ENCODE results near the gene CORT. TPM values are rescaled to one million over a fixed set of nuclear protein-coding genes. Genes with fewer than 3 reads are reported as not detected.

The CORT gene
- total and polyA plus RNA-seq, 4 donors = 0.50 to 4.2 (median 2.2) TPM

GRCh38 chr1:10433790-10434189, 16.0 kb upstream of the CORT start:
- no peak overlapping the region for H3K4me3 ChIP-seq (ENCODE audit: low read depth, low read length)
- peaks cover 24% of the 10 kb centered on the region for H3K4me1 ChIP-seq (ENCODE audit: control insufficient read depth, insufficient read depth, low read length)
- no peak overlapping the region for H3K27ac ChIP-seq (ENCODE audit: low read depth, low read length)
- no peaks in the 10 kb centered on the region for H3K9me3 ChIP-seq (ENCODE audit: control insufficient read depth, insufficient read depth, low read length)
- no peaks in the 10 kb centered on the region for H3K27me3 ChIP-seq (ENCODE audit: control insufficient read depth, insufficient read depth, low read length)
- no peak for DNase-seq (ENCODE audit: low read depth in 4 of 6, low spot score in 6 of 6)
- no peaks in the 10 kb centered on the region for H3K36me3 ChIP-seq (ENCODE audit: control insufficient read depth, insufficient read depth, low read length)
- 85% methylated on average over 6 of the region's 11 CpGs for WGBS (ENCODE audit: insufficient coverage)

GRCh38 chr1:10434590-10434989, 15.2 kb upstream of the CORT start:
- no peaks in the 10 kb centered on the region for H3K9me3 ChIP-seq (ENCODE audit: control insufficient read depth, insufficient read depth, low read length)
- H3K27me3 ChIP-seq (ENCODE audit: control insufficient read depth, insufficient read depth, low read length) = no peaks in the 10 kb centered on the region
- H3K27ac ChIP-seq (ENCODE audit: low read depth, low read length) = no peak overlapping the region
- H3K4me1 ChIP-seq (ENCODE audit: control insufficient read depth, insufficient read depth, low read length) = peaks cover 23% of the 10 kb centered on the region
- H3K4me3 ChIP-seq (ENCODE audit: low read depth, low read length) = no peak overlapping the region
- no peak for DNase-seq (ENCODE audit: low read depth in 4 of 6, low spot score in 6 of 6)
- 92% methylated on average over 3 of the region's 5 CpGs for WGBS (ENCODE audit: insufficient coverage)
- H3K36me3 ChIP-seq (ENCODE audit: control insufficient read depth, insufficient read depth, low read length) = no peaks in the 10 kb centered on the region

- H3K27me3 ChIP-seq (ENCODE audit: control insufficient read depth, insufficient read depth, low read length) = no peaks in the 10 kb centered on the region
- H3K4me1 ChIP-seq (ENCODE audit: control insufficient read depth, insufficient read depth, low read length) = peaks cover 4% of the 10 kb centered on the region
- no peak overlapping the region for H3K27ac ChIP-seq (ENCODE audit: low read depth, low read length)
- H3K9me3 ChIP-seq (ENCODE audit: control insufficient read depth, insufficient read depth, low read length) = no peaks in the 10 kb centered on the region
- H3K4me3 ChIP-seq (ENCODE audit: low read depth, low read length) = no peak overlapping the region
- peaks cover 3% of the 10 kb centered on the region for H3K36me3 ChIP-seq (ENCODE audit: control insufficient read depth, insufficient read depth, low read length)
- WGBS (ENCODE audit: insufficient coverage) = no CpG with 5 or more reads among the region's 1 CpG
- no peak for DNase-seq (ENCODE audit: low read depth in 4 of 6, low spot score in 6 of 6)
These were observed 12.8 kb upstream of the CORT start for GRCh38 chr1:10437052-10437451.

- Histone ChIP-seq H3K36me3 (ENCODE audit: control insufficient read depth, insufficient read depth, low read length) (peaks cover 11% of the 10 kb centered on the region), H3K27ac (ENCODE audit: low read depth, low read length) (no peak overlapping the region), H3K4me3 (ENCODE audit: low read depth, low read length) (no peak overlapping the region), H3K27me3 (ENCODE audit: control insufficient read depth, insufficient read depth, low read length) (no peaks in the 10 kb centered on the region), H3K4me1 (ENCODE audit: control insufficient read depth, insufficient read depth, low read length) (no peaks in the 10 kb centered on the region), H3K9me3 (ENCODE audit: control insufficient read depth, insufficient read depth, low read length) (no peaks in the 10 kb centered on the region)
- 100% methylated on average over 2 of the region's 7 CpGs for WGBS (ENCODE audit: insufficient coverage)
- no peak for DNase-seq (ENCODE audit: low read depth in 4 of 6, low spot score in 6 of 6)
These were observed 11.1 kb upstream of the CORT start for GRCh38 chr1:10438677-10439163.

- H3K36me3 ChIP-seq (ENCODE audit: control insufficient read depth, insufficient read depth, low read length) = peaks cover 11% of the 10 kb centered on the region
- H3K9me3 ChIP-seq (ENCODE audit: control insufficient read depth, insufficient read depth, low read length) = no peaks in the 10 kb centered on the region
- no peaks in the 10 kb centered on the region for H3K4me1 ChIP-seq (ENCODE audit: control insufficient read depth, insufficient read depth, low read length)
- H3K27me3 ChIP-seq (ENCODE audit: control insufficient read depth, insufficient read depth, low read length) = no peaks in the 10 kb centered on the region
- H3K27ac ChIP-seq (ENCODE audit: low read depth, low read length) = no peak overlapping the region
- 88% methylated on average over 1 of the region's 2 CpGs for WGBS (ENCODE audit: insufficient coverage)
- DNase-seq (ENCODE audit: low read depth in 4 of 6, low spot score in 6 of 6) = peak in 1 of 6 donors; percentile 36
- no peak overlapping the region for H3K4me3 ChIP-seq (ENCODE audit: low read depth, low read length)
These were observed 9.5 kb upstream of the CORT start for GRCh38 chr1:10440305-10440704.

- Histone ChIP-seq H3K27me3 (ENCODE audit: control insufficient read depth, insufficient read depth, low read length) (no peaks in the 10 kb centered on the region), H3K27ac (ENCODE audit: low read depth, low read length) (no peak overlapping the region), H3K36me3 (ENCODE audit: control insufficient read depth, insufficient read depth, low read length) (peaks cover 11% of the 10 kb centered on the region), H3K9me3 (ENCODE audit: control insufficient read depth, insufficient read depth, low read length) (no peaks in the 10 kb centered on the region), H3K4me1 (ENCODE audit: control insufficient read depth, insufficient read depth, low read length) (no peaks in the 10 kb centered on the region), H3K4me3 (ENCODE audit: low read depth, low read length) (no peak overlapping the region)
- DNase-seq (ENCODE audit: low read depth in 4 of 6, low spot score in 6 of 6) = no peak
- 85% methylated on average over 3 of the region's 5 CpGs for WGBS (ENCODE audit: insufficient coverage)
These were observed 9.0 kb upstream of the CORT start for GRCh38 chr1:10440794-10441193.

- Histone ChIP-seq H3K27me3 (ENCODE audit: control insufficient read depth, insufficient read depth, low read length) (no peaks in the 10 kb centered on the region), H3K4me3 (ENCODE audit: low read depth, low read length) (no peak overlapping the region), H3K9me3 (ENCODE audit: control insufficient read depth, insufficient read depth, low read length) (no peaks in the 10 kb centered on the region), H3K36me3 (ENCODE audit: control insufficient read depth, insufficient read depth, low read length) (peaks cover 18% of the 10 kb centered on the region), H3K27ac (ENCODE audit: low read depth, low read length) (no peak overlapping the region), H3K4me1 (ENCODE audit: control insufficient read depth, insufficient read depth, low read length) (no peaks in the 10 kb centered on the region)
- WGBS (ENCODE audit: insufficient coverage) = 95% methylated on average over 2 of the region's 6 CpGs
- no peak for DNase-seq (ENCODE audit: low read depth in 4 of 6, low spot score in 6 of 6)
These were observed 5.6 kb upstream of the CORT start for GRCh38 chr1:10444248-10444647.

- Histone ChIP-seq H3K4me3 (ENCODE audit: low read depth, low read length) (no peak overlapping the region), H3K4me1 (ENCODE audit: control insufficient read depth, insufficient read depth, low read length) (peaks cover 2% of the 10 kb centered on the region), H3K27me3 (ENCODE audit: control insufficient read depth, insufficient read depth, low read length) (no peaks in the 10 kb centered on the region), H3K27ac (ENCODE audit: low read depth, low read length) (no peak overlapping the region), H3K36me3 (ENCODE audit: control insufficient read depth, insufficient read depth, low read length) (peaks cover 20% of the 10 kb centered on the region), H3K9me3 (ENCODE audit: control insufficient read depth, insufficient read depth, low read length) (no peaks in the 10 kb centered on the region)
- WGBS (ENCODE audit: insufficient coverage) = 93% methylated on average over 6 of the region's 7 CpGs
- no peak for DNase-seq (ENCODE audit: low read depth in 4 of 6, low spot score in 6 of 6)
These were observed 4.9 kb upstream of the CORT start for GRCh38 chr1:10444795-10445397.

- peaks cover 13% of the 10 kb centered on the region for H3K4me1 ChIP-seq (ENCODE audit: control insufficient read depth, insufficient read depth, low read length)
- 97% methylated on average over 5 of the region's 7 CpGs for WGBS (ENCODE audit: insufficient coverage)
- H3K27me3 ChIP-seq (ENCODE audit: control insufficient read depth, insufficient read depth, low read length) = no peaks in the 10 kb centered on the region
- peaks cover 25% of the 10 kb centered on the region for H3K36me3 ChIP-seq (ENCODE audit: control insufficient read depth, insufficient read depth, low read length)
- no peak overlapping the region for H3K4me3 ChIP-seq (ENCODE audit: low read depth, low read length)
- no peak for DNase-seq (ENCODE audit: low read depth in 4 of 6, low spot score in 6 of 6)
- H3K9me3 ChIP-seq (ENCODE audit: control insufficient read depth, insufficient read depth, low read length) = no peaks in the 10 kb centered on the region
- H3K27ac ChIP-seq (ENCODE audit: low read depth, low read length) = no peak overlapping the region
These were observed 2.9 kb upstream of the CORT start for GRCh38 chr1:10446790-10447422.
